ENCODE data around the gene LBX2.

The LBX2 gene

DNA sequence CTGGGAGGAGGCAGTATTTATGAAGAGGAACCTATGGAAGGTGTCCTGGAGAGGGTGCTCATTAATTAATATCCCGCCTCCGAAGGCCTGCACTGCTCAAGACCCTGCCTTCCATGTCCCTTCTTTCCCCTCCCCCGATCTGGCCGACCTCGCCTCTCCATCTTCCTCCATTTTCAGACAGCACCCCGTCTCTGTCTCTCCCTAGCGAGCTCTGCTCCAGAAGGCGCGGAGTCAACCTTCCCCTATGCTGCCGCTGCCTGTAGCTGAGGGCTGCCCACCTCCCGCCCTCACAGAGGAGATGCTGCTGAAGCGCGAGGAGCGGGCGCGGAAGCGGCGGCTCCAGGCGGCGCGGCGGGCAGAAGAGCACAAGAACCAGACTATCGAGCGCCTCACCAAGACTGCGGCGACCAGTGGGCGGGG is 42.3 kb downstream of the LBX2 start:
- DNase-seq (ENCODE audit: low read depth), result no peak

DNA sequence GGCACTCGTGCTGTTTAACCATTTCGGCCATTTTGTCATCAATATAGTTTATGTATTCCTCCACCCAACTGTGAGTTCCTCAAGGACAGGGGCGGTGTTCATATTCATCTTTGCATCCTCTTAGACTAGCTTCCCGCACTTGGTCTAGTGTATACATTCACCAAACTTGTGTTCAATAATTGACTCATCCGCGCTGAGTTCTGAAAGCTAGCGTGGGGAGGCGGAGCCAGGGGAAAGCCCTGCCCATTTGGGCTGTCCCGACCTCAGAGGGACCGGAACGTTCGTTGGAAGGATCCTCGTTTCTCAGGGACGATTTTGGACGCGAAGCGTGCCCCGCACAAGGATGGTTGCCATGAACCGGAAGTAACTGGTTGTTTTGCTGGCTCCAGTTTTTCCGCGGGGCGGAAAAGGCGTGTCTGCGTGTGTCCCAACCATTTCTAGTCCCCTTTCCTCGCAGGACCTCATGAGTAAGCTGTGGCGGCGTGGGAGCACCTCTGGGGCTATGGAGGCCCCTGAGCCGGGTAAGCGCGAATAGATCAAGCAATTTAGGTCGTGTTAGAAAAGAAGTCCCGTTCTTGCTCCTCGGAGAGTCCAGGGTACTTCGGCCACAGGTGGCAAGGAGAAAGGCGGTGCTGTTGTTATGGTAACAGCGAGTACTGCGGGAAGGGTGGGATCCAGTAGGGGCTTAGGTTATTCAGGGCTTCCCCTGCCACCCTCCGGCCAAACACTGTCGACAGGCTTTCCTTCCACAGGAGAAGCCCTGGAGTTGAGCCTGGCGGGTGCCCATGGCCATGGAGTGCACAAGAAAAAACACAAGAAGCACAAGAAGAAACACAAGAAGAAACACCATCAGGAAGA is 44.5 kb downstream of the LBX2 start, which contains the start of gene INO80B:
TSS of gene INO80B (plus strand) at position 434 of the 858 bp plus-strand sequence. CDS start at position 464, 30 bp downstream.
- peak; percentile 96 for DNase-seq (ENCODE audit: low read depth)

GRCh38 chr2:74450570-74451190 is 48.7 kb downstream of the LBX2 start:
- no peak for DNase-seq (ENCODE audit: low read depth)

- no peak for DNase-seq (ENCODE audit: low read depth)
Measured at GRCh38 chr2:74448771-74449170, 50.6 kb downstream of the LBX2 start.

Data from stromal cell of bone marrow (primary cell).